ENCODE results near the gene MAL. TPM values are rescaled to one million over a fixed set of nuclear protein-coding genes. Genes with fewer than 3 reads are reported as not detected.
"Not testable (repeated sequence)": the region's sequence is repeated elsewhere in the genome, so short reads cannot be mapped to it uniquely, and the experiment has no call there.

Gene MAL
- total and polyA plus RNA-seq, 2 experiments from 2014 or later = not detected

- no peak overlapping the region for H3K4me3 ChIP-seq
- DNase-seq (ENCODE audit: low read depth in 1 of 2, low spot score in 1 of 2) = no peak
- no peaks in the 10 kb centered on the region for H3K4me1 ChIP-seq (ENCODE audit: low read depth)
- H3K36me3 ChIP-seq = peaks cover 22% of the 10 kb centered on the region
- no peak overlapping the region for H3K27ac ChIP-seq
- H3K9me3 ChIP-seq (ENCODE audit: low read depth) = no peaks in the 10 kb centered on the region
- TF ChIP-seq CTCF (IDR thresholded peaks at IDR 0.05; ENCODE audit: low read depth, low read length) = no peak
- H3K27me3 ChIP-seq = peaks cover 4% of the 10 kb centered on the region
These were observed 57.0 kb downstream of the MAL start for GRCh38 chr2:95082477-95082876.

DNA sequence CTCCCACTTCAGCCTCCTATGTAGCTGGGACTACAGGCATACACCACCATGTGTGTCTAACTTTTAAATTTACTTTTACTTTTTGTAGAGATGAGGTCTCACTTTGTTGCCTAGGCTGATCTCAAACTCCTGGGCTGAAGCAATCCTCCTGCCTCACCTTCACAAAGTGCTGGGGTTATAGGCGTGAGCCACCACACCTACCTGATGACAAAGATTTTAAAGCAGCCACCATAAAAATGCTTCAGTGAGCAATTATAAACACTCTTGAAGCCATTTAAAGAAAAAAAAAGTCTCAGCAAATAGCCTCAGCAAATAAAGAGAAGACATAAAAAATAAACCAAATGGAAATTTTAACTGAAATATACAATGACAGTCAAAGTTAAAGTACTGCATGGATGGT lies 60.5 kb downstream of the MAL start:
- H3K4me1 ChIP-seq (ENCODE audit: low read depth) = no peaks in the 10 kb centered on the region
- peaks cover 43% of the 10 kb centered on the region for H3K36me3 ChIP-seq
- DNase-seq (ENCODE audit: low read depth in 1 of 2, low spot score in 1 of 2) = no peak
- H3K4me3 ChIP-seq = no peak overlapping the region
- no peak overlapping the region for H3K27ac ChIP-seq
- H3K9me3 ChIP-seq (ENCODE audit: low read depth) = no peaks in the 10 kb centered on the region
- no peak for TF ChIP-seq CTCF (IDR thresholded peaks at IDR 0.05; ENCODE audit: low read depth, low read length)
- no peaks in the 10 kb centered on the region for H3K27me3 ChIP-seq

GRCh38 chr2:95087379-95087778 lies 61.9 kb downstream of the MAL start:
- no peak for TF ChIP-seq CTCF (IDR thresholded peaks at IDR 0.05; ENCODE audit: low read depth, low read length)
- peaks cover 43% of the 10 kb centered on the region for H3K36me3 ChIP-seq
- H3K27ac ChIP-seq = no peak overlapping the region
- no peaks in the 10 kb centered on the region for H3K9me3 ChIP-seq (ENCODE audit: low read depth)
- no peaks in the 10 kb centered on the region for H3K27me3 ChIP-seq
- no peak overlapping the region for H3K4me3 ChIP-seq
- no peaks in the 10 kb centered on the region for H3K4me1 ChIP-seq (ENCODE audit: low read depth)
- DNase-seq (ENCODE audit: low read depth in 1 of 2, low spot score in 1 of 2) = no peak

DNA sequence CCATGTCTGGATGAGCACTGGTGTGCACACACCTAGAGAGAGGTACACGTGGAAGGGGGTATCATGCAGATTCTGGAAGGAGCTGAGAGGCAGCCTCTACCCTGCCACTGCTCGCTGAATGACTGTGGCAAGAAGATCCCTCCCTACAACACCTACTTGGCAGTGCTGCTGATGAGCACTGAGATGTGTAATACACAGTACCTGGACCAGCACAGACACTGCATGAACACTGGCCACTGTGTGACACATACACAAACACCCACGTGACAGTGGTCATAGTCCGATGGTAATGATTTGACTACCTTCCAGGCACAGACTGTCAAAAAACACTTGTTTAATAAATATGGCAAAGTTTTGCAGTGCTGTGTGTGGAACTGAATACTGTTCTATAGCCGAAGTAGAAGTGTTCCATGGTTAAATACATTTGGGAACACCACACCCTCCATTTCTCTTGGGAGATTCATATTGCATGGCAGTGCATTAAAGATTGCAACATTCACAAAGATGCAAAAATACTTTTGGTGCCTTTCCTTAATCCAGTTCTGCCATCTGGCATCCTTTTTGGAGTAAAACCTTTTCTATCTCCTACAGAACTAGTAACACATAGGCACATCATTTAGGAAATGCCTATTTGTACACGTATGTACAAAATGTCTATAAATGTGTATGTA lies 66.5 kb downstream of the MAL start:
- H3K27ac ChIP-seq = no peak overlapping the region
- H3K9me3 ChIP-seq (ENCODE audit: low read depth) = no peaks in the 10 kb centered on the region
- TF ChIP-seq CTCF (IDR thresholded peaks at IDR 0.05; ENCODE audit: low read depth, low read length) = no peak
- DNase-seq (ENCODE audit: low read depth in 1 of 2, low spot score in 1 of 2) = no peak
- peaks cover 34% of the 10 kb centered on the region for H3K36me3 ChIP-seq
- no peak overlapping the region for H3K4me3 ChIP-seq
- no peaks in the 10 kb centered on the region for H3K27me3 ChIP-seq
- H3K4me1 ChIP-seq (ENCODE audit: low read depth) = no peaks in the 10 kb centered on the region

DNA sequence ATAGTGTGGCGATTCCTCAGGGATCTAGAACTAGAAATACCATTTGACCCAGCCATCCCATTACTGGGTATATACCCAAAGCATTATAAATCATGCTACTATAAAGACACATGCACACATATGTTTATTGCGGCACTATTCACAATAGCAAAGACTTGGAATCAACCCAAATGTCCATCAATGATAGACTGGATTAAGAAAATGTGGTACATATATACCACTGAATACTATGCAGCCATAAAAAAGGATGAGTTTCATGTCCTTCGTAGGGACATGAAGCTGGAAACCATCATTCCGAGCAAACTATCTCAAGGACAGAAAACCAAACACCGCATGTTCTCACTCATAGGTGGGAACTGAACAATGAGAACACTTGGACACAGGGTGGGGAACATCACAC lies 72.8 kb downstream of the MAL start:
- H3K27me3 ChIP-seq; H3K9me3 ChIP-seq (ENCODE audit: low read depth); H3K4me3 ChIP-seq; H3K4me1 ChIP-seq (ENCODE audit: low read depth); H3K27ac ChIP-seq; DNase-seq (ENCODE audit: low read depth in 1 of 2, low spot score in 1 of 2): not testable (repeated sequence)
- H3K36me3 ChIP-seq = peaks cover 32% of the 10 kb centered on the region

GRCh38 chr2:95099910-95100309 lies 74.4 kb downstream of the MAL start:
- DNase-seq (ENCODE audit: low read depth in 1 of 2, low spot score in 1 of 2) = no peak
- Histone ChIP-seq H3K4me1 (ENCODE audit: low read depth) (no peaks in the 10 kb centered on the region), H3K9me3 (ENCODE audit: low read depth) (no peaks in the 10 kb centered on the region), H3K27ac (no peak overlapping the region), H3K36me3 (peaks cover 47% of the 10 kb centered on the region), H3K27me3 (no peaks in the 10 kb centered on the region), H3K4me3 (no peak overlapping the region)
- TF ChIP-seq CTCF (IDR thresholded peaks at IDR 0.05; ENCODE audit: low read depth, low read length) = no peak

Other genes with a start within 250 kb of the MAL start
- gene TEKT4, start 154.3 kb upstream of the MAL start, total RNA-seq = not detected in 2 replicates
- not detected in 2 replicates for gene TEKT4, start 154.3 kb upstream of the MAL start, polyA plus RNA-seq
- 66.9 and 116 TPM in 2 replicates for gene MRPS5, start 96.1 kb downstream of the MAL start, total RNA-seq
- gene MRPS5, start 96.1 kb downstream of the MAL start, polyA plus RNA-seq = 73.5 and 118 TPM in 2 replicates
- 15.3 and 21.7 TPM in 2 replicates for gene ZNF514, start 134.1 kb downstream of the MAL start, total RNA-seq
- 18.4 and 20.3 TPM in 2 replicates for gene ZNF514, start 134.1 kb downstream of the MAL start, polyA plus RNA-seq
- gene ZNF2, start 140.1 kb downstream of the MAL start, total RNA-seq = 4.7 and 6.4 TPM in 2 replicates
- gene ZNF2, start 140.1 kb downstream of the MAL start, polyA plus RNA-seq = 4.2 and 5.6 TPM in 2 replicates
- gene ZNF892, start 181.8 kb downstream of the MAL start, total RNA-seq = 7.3 and 12.6 TPM in 2 replicates
- 2.6 and 4.7 TPM in 2 replicates for gene ZNF892, start 181.8 kb downstream of the MAL start, polyA plus RNA-seq
- 2.6 and 16.0 TPM in 2 replicates for gene PROM2, start 248.7 kb downstream of the MAL start, total RNA-seq
- gene PROM2, start 248.7 kb downstream of the MAL start, polyA plus RNA-seq = 1.4 and 2.3 TPM in 2 replicates